Hepatocyte (in vitro differentiated cells): ENCODE measurements around the gene FBL. TPM values are rescaled to one million over a fixed set of nuclear protein-coding genes. Genes with fewer than 3 reads are reported as not detected.
"Not testable (repeated sequence)": the region's sequence is repeated elsewhere in the genome, so short reads cannot be mapped to it uniquely, and the experiment has no call there.

Experiments used
- DNase-seq: peaks from one replicate; pipeline ENCODE4 v3.0.0-alpha.2; 2016; ENCODE audit warnings: low spot score
- H2AFZ ChIP-seq: fragments of 200-600 bp; sonication (generic); 2 replicates; pipeline ENCODE4 v1.6.0; 2016; ENCODE audit warnings: antibody characterized with exemption, mild to moderate bottlenecking
- H3K27ac ChIP-seq: fragments of 200-600 bp; sonication (generic); 2 replicates; pipeline ENCODE4 v1.5.1; 2016; ENCODE audit warnings: mild to moderate bottlenecking
- H3K27me3 ChIP-seq: fragments of 200-600 bp; sonication (generic); 2 replicates; pipeline ENCODE4 v1.6.1; 2016
- H3K36me3 ChIP-seq: fragments of 200-600 bp; sonication (generic); replicated peaks from 2 replicates; pipeline ENCODE4 v1.5.1; 2016; ENCODE audit warnings: low read depth; ENCODE audit not compliant: insufficient read depth
- H3K4me1 ChIP-seq: fragments of 200-600 bp; sonication (generic); 2 replicates; pipeline ENCODE4 v1.5.1; 2016; ENCODE audit warnings: mild to moderate bottlenecking, moderate library complexity; ENCODE audit not compliant: insufficient read depth
- H3K4me2 ChIP-seq: fragments of 200-600 bp; sonication (generic); 2 replicates; pipeline ENCODE4 v1.6.0; 2016
- H3K4me3 ChIP-seq: fragments of 200-600 bp; sonication (generic); 2 replicates; pipeline ENCODE4 v1.5.1; 2016; ENCODE audit warnings: mild to moderate bottlenecking
- H3K79me2 ChIP-seq: fragments of 200-600 bp; sonication (generic); 2 replicates; pipeline ENCODE4 v1.6.0; 2017; ENCODE audit warnings: mild to moderate bottlenecking
- H3K9me2 ChIP-seq: fragments of 200-600 bp; sonication (generic); replicated peaks from 2 replicates; pipeline ENCODE4 v1.6.0; 2017; ENCODE audit warnings: mild to moderate bottlenecking; ENCODE audit not compliant: insufficient read depth
- H3K9me3 ChIP-seq: fragments of 200-600 bp; sonication (generic); 2 replicates; pipeline ENCODE4 v1.5.1; 2016; ENCODE audit warnings: low read depth, mild to moderate bottlenecking
- H4K20me1 ChIP-seq: fragments of 200-600 bp; sonication (generic); 2 replicates; pipeline ENCODE4 v1.6.0; 2016; ENCODE audit warnings: mild to moderate bottlenecking; ENCODE audit not compliant: insufficient read depth, poor library complexity, severe bottlenecking
- EZH2 ChIP-seq: fragments of 200-600 bp; sonication (generic); IDR thresholded peaks from 2 replicates; pipeline ENCODE4 v1.6.1; 2016; ENCODE audit warnings: antibody characterized with exemption, mild to moderate bottlenecking, borderline replicate concordance
- EZH2phosphoT487 ChIP-seq: fragments of 200-600 bp; sonication (generic); IDR thresholded peaks from one replicate; pipeline ENCODE4 v1.6.1; 2018; ENCODE audit warnings: antibody characterized with exemption, mild to moderate bottlenecking, low read depth, moderate library complexity; ENCODE audit not compliant: unreplicated experiment, severe bottlenecking
- WGBS: methylation state at CpG from one replicate; pipeline ENCODE4 v1.1.6; 2016; ENCODE audit warnings: low lambda C conversion rate; ENCODE audit errors: missing lambda C conversion rate; 5-methylcytosine and 5-hydroxymethylcytosine counted together
- polyA plus RNA-seq: library from polyadenylated mRNA; unstranded; fragments of >200 nt; fragmentation: Nextera tagmentation; extraction: Ambion mirVana; gene quantifications from 2 replicates; pipeline ENCODE4 v1.2.1, GENCODE V29; 2016
- total RNA-seq: library from RNA; depleted of rRNA; stranded (reverse); fragments of >200 nt; gene quantifications from 2 replicates; pipeline ENCODE4 v1.2.3, GENCODE V29; 2014
- TF ChIP-seq, protein P1 (sequence below): fragments of 200-600 bp; sonication (generic); IDR thresholded peaks from 2 replicates; pipeline ENCODE4 v1.5.1; 2016; ENCODE audit warnings: antibody characterized with exemption, mild to moderate bottlenecking; ENCODE audit not compliant: poor library complexity

The FBL gene
- total and polyA plus RNA-seq, 2 experiments from 2014 or later, result 69.6 to 104 TPM

GRCh38 chr19:39881495-39882110, 35.4 kb upstream of the FBL start:
- WGBS, result 14% methylated on average over 15 of the region's 15 CpGs
- not testable (repeated sequence) for H3K4me3 ChIP-seq, H3K27ac ChIP-seq, H3K9me2 ChIP-seq, H3K27me3 ChIP-seq, H3K79me2 ChIP-seq, H3K36me3 ChIP-seq, H3K4me1 ChIP-seq, H2AFZ ChIP-seq, H3K9me3 ChIP-seq, H4K20me1 ChIP-seq, H3K4me2 ChIP-seq
- peak; percentile 47 for DNase-seq
- TF ChIP-seq, protein P1, sequence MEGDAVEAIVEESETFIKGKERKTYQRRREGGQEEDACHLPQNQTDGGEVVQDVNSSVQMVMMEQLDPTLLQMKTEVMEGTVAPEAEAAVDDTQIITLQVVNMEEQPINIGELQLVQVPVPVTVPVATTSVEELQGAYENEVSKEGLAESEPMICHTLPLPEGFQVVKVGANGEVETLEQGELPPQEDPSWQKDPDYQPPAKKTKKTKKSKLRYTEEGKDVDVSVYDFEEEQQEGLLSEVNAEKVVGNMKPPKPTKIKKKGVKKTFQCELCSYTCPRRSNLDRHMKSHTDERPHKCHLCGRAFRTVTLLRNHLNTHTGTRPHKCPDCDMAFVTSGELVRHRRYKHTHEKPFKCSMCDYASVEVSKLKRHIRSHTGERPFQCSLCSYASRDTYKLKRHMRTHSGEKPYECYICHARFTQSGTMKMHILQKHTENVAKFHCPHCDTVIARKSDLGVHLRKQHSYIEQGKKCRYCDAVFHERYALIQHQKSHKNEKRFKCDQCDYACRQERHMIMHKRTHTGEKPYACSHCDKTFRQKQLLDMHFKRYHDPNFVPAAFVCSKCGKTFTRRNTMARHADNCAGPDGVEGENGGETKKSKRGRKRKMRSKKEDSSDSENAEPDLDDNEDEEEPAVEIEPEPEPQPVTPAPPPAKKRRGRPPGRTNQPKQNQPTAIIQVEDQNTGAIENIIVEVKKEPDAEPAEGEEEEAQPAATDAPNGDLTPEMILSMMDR, result peak; percentile 44

GRCh38 chr19:39880241-39880640, 34.1 kb upstream of the FBL start:
- H3K27me3 ChIP-seq, H4K20me1 ChIP-seq, DNase-seq, H3K4me2 ChIP-seq, H2AFZ ChIP-seq, H3K9me2 ChIP-seq, H3K36me3 ChIP-seq, H3K4me3 ChIP-seq, H3K4me1 ChIP-seq, H3K27ac ChIP-seq, H3K9me3 ChIP-seq, H3K79me2 ChIP-seq: not testable (repeated sequence)
- WGBS, result 88% methylated on average over 4 of the region's 5 CpGs

- H3K36me3 ChIP-seq, H3K9me2 ChIP-seq, H3K4me3 ChIP-seq, H3K9me3 ChIP-seq, H3K4me1 ChIP-seq, H3K4me2 ChIP-seq, H3K27ac ChIP-seq, H3K27me3 ChIP-seq, H4K20me1 ChIP-seq, H2AFZ ChIP-seq, H3K79me2 ChIP-seq, DNase-seq: not testable (repeated sequence)
- 81% methylated on average over 5 of the region's 8 CpGs for WGBS
Observed at GRCh38 chr19:39879796-39880195, 33.6 kb upstream of the FBL start.

DNA sequence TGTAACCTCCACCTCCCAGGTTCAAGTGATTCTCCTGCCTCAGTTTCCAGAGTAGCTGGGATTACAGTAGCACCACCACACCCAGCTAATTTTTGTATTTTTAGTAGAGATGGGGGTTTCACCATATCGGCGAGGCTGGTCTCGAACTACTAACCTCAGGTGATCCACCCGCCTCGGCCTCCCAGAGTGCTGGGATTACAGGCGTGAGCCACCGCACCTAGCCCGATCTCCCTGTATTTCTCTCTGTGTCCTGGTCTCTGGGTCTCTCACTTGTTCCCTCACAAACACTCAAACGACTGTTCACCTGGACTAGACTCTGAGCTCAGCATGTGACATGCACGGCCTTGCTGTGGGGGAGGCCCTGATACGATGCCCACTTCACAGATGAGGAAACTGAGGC, 32.7 kb upstream of the FBL start:
- H3K4me2 ChIP-seq, H3K9me3 ChIP-seq, H3K27ac ChIP-seq, H3K79me2 ChIP-seq, H3K36me3 ChIP-seq, DNase-seq, H3K9me2 ChIP-seq, H4K20me1 ChIP-seq, H2AFZ ChIP-seq, H3K4me3 ChIP-seq, H3K27me3 ChIP-seq, H3K4me1 ChIP-seq: not testable (repeated sequence)
- WGBS, result 91% methylated on average over 11 of the region's 11 CpGs

- TF ChIP-seq EZH2 (no peak), EZH2phosphoT487 (no peak)
- TF ChIP-seq, protein P1, result no peak
- no peaks in the 10 kb centered on the region for H3K4me1 ChIP-seq
- H3K79me2 ChIP-seq, result no peaks in the 10 kb centered on the region
- H3K4me2 ChIP-seq, result no peak overlapping the region
- 91% methylated on average over 1 of the region's 1 CpG for WGBS
- no peaks in the 10 kb centered on the region for H3K9me3 ChIP-seq
- no peaks in the 10 kb centered on the region for H3K9me2 ChIP-seq
- H3K36me3 ChIP-seq, result no peaks in the 10 kb centered on the region
- H3K27me3 ChIP-seq, result no peaks in the 10 kb centered on the region
- H3K27ac ChIP-seq, result no peak overlapping the region
- H3K4me3 ChIP-seq, result no peak overlapping the region
- no peaks in the 10 kb centered on the region for H4K20me1 ChIP-seq
- no peak for DNase-seq
- no peak overlapping the region for H2AFZ ChIP-seq
Observed at GRCh38 chr19:39878398-39878797, 32.2 kb upstream of the FBL start.

- not testable (repeated sequence) for H4K20me1 ChIP-seq, H3K27me3 ChIP-seq, H3K9me2 ChIP-seq, H3K9me3 ChIP-seq, H3K4me1 ChIP-seq, H3K36me3 ChIP-seq, H3K4me3 ChIP-seq, H3K4me2 ChIP-seq, H3K79me2 ChIP-seq, DNase-seq, H3K27ac ChIP-seq, H2AFZ ChIP-seq
- 93% methylated on average over 15 of the region's 17 CpGs for WGBS
Observed at GRCh38 chr19:39877982-39878381, 31.8 kb upstream of the FBL start.

DNA sequence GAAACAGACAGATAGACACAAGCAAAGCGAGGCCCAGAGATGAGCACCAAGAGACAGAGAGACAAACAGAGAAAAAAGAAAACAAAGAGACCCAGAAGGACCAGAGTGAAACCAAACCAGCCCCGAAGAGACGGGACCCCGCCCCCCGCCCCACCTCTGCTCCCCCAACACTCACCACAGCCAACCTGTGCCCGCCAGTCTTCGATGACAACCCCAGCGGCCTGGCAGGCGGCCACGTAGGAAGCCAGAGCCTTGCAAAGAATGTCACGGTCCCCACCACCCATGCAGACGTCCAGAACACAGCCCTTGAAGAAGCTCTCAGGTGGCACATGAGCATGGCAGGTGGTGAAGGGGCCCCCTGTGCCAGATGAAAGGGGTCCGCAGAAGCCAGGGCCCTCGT, 31.3 kb upstream of the FBL start:
- 88% methylated on average over 11 of the region's 14 CpGs for WGBS
- not testable (repeated sequence) for H3K27ac ChIP-seq, H3K4me1 ChIP-seq, H4K20me1 ChIP-seq, H3K4me2 ChIP-seq, H3K36me3 ChIP-seq, H3K27me3 ChIP-seq, H3K9me3 ChIP-seq, H2AFZ ChIP-seq, H3K79me2 ChIP-seq, H3K9me2 ChIP-seq, H3K4me3 ChIP-seq, DNase-seq
